Measurements from ENCODE around the gene DNM1L. TPM values are rescaled to one million over a fixed set of nuclear protein-coding genes. Genes with fewer than 3 reads are reported as not detected.
"Not testable (repeated sequence)": the region's sequence is repeated elsewhere in the genome, so short reads cannot be mapped to it uniquely, and the experiment has no call there.

The DNM1L gene
- total RNA-seq, 1 donor = 103 TPM

GRCh38 chr12:32692358-32692757 is 13.3 kb downstream of the DNM1L start:
- TF ChIP-seq CTCF (IDR thresholded peaks at IDR 0.05; ENCODE audit: insufficient read depth, low read depth, low read length) = no peak
- no peak for DNase-seq (ENCODE audit: low read depth)
- no peak overlapping the region for H3K4me3 ChIP-seq (ENCODE audit: low read depth, low read length)

GRCh38 chr12:32693036-32693435 is 13.9 kb downstream of the DNM1L start:
- DNase-seq (ENCODE audit: low read depth) = no peak
- H3K4me3 ChIP-seq (ENCODE audit: low read depth, low read length) = no peak overlapping the region
- no peak for TF ChIP-seq CTCF (IDR thresholded peaks at IDR 0.05; ENCODE audit: insufficient read depth, low read depth, low read length)

GRCh38 chr12:32695787-32696186 is 16.7 kb downstream of the DNM1L start:
- no peak overlapping the region for H3K4me3 ChIP-seq (ENCODE audit: low read depth, low read length)
- TF ChIP-seq CTCF (IDR thresholded peaks at IDR 0.05; ENCODE audit: insufficient read depth, low read depth, low read length) = no peak
- DNase-seq (ENCODE audit: low read depth) = no peak

- no peak for DNase-seq (ENCODE audit: low read depth)
- no peak for TF ChIP-seq CTCF (IDR thresholded peaks at IDR 0.05; ENCODE audit: insufficient read depth, low read depth, low read length)
- H3K4me3 ChIP-seq (ENCODE audit: low read depth, low read length) = no peak overlapping the region
Measured at GRCh38 chr12:32697445-32697844, 18.3 kb downstream of the DNM1L start.

- DNase-seq (ENCODE audit: low read depth) = peak; percentile 1
- TF ChIP-seq CTCF (IDR thresholded peaks at IDR 0.05; ENCODE audit: insufficient read depth, low read depth, low read length) = no peak
- H3K4me3 ChIP-seq (ENCODE audit: low read depth, low read length) = no peak overlapping the region
Measured at GRCh38 chr12:32698285-32698684, 19.2 kb downstream of the DNM1L start.

- not testable (repeated sequence) for H3K4me3 ChIP-seq (ENCODE audit: low read depth, low read length); DNase-seq (ENCODE audit: low read depth)
Measured at GRCh38 chr12:32699437-32699836, 20.3 kb downstream of the DNM1L start.

GRCh38 chr12:32702473-32702872 is 23.4 kb downstream of the DNM1L start:
- H3K4me3 ChIP-seq (ENCODE audit: low read depth, low read length) = no peak overlapping the region
- no peak for TF ChIP-seq CTCF (IDR thresholded peaks at IDR 0.05; ENCODE audit: insufficient read depth, low read depth, low read length)
- peak; percentile 15 for DNase-seq (ENCODE audit: low read depth)
